ENCODE results near the gene MAN1C1.
A peak's percentile ranks its signal among the peaks of the same experiment; 100 is the strongest.

The MAN1C1 gene

GRCh38 chr1:25817840-25818501, 201.4 kb downstream of the MAN1C1 start:
- TF ChIP-seq CREB1 (IDR thresholded peaks at IDR 0.05; ENCODE audit: low read depth) (no peak), YY1 (IDR thresholded peaks at IDR 0.05; ENCODE audit: low read depth) (no peak), TAF1 (IDR thresholded peaks at IDR 0.05; ENCODE audit: low read depth) (no peak)

DNA sequence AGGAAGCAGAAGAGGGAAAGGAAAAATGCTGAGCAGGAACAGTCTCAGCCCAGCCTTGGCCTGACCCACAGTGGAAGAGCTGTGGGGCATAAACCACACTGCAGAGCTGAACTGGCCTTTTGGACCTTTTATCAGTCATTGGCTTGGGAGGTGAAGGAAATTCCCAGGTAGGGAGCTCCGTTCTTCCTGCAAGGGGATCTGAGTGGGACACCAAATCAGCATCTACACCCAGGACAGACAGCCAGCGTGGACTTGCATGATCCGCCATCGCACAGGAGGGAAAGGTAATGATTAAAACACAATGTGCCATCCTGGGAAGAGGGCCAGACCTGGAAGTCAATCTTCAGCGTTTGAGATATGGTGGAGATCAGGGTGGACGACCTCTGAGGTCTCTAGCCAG, 202.0 kb downstream of the MAN1C1 start:
- TF ChIP-seq REST (IDR thresholded peaks at IDR 0.05; ENCODE audit: low read depth) (no peak), FOXM1 (IDR thresholded peaks at IDR 0.05; ENCODE audit: borderline replicate concordance, low read depth) (no peak), TCF12 (IDR thresholded peaks at IDR 0.05; ENCODE audit: low read depth) (no peak), CREB1 (IDR thresholded peaks at IDR 0.05; ENCODE audit: low read depth) (no peak), TAF1 (IDR thresholded peaks at IDR 0.05; ENCODE audit: low read depth) (no peak), YY1 (IDR thresholded peaks at IDR 0.05; ENCODE audit: low read depth) (no peak), EP300 (IDR thresholded peaks at IDR 0.05; ENCODE audit: borderline replicate concordance) (no peak), EGR1 (IDR thresholded peaks at IDR 0.05) (no peak), RAD21 (IDR thresholded peaks at IDR 0.05; ENCODE audit: low read depth) (no peak), MAX (IDR thresholded peaks at IDR 0.05) (no peak), ZBTB7A (IDR thresholded peaks at IDR 0.05; ENCODE audit: low read depth) (no peak), NFIC (IDR thresholded peaks at IDR 0.05) (no peak), USF1 (IDR thresholded peaks at IDR 0.05) (no peak), CEBPB (IDR thresholded peaks at IDR 0.05) (no peak), TEAD4 (IDR thresholded peaks at IDR 0.05) (no peak)

DNA sequence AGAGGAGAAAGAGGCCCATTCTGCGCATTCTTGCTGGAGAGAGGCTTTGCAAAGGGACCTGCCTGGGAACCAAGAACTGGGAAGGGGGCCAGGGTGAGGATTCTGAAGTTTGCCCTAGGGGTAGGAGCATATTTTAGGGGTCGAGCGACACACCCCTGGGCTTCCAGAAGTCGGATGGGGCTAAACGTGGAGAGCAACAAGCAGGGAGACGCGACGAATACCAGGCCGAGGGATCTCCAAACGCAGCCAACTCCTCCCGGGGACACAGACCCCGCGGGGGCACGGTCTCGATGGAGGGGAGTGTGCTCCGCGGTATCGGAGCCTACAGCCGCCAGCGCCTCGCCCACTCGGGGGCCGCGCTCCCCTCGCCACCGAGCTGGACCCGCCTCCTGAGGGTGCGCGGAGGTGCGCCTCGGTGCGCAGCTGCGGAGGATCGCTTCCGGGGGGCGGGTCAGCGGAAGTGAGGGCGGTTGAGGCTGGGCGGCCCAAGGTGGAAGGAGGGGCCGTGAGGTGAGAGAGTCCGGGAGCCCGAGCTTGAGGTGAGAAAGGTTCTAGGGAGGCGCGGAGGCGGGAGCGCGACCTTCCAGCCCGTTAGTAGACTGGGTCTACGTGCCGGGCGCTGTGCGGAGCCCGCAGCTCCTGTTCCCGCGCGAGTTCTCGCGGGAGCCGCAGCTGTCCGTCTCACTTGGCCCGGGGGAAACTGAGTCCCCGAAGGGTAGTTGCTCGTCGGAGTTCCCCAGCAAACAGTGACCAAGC, 203.1 kb downstream of the MAN1C1 start, which contains the start of gene MTFR1L:
Gene MTFR1L, plus strand, starts transcription at position 464 of the 756 bp plus-strand sequence. CDS start 3,151 bp downstream, outside the sequence.
- TF ChIP-seq EGR1 (IDR thresholded peaks at IDR 0.05): peak; percentile 69
- TF ChIP-seq TEAD4 (IDR thresholded peaks at IDR 0.05): no peak; the same call in 1 of the 2 replicates
- no peak for TF ChIP-seq FOXM1 (IDR thresholded peaks at IDR 0.05; ENCODE audit: borderline replicate concordance, low read depth)
- no peak for TF ChIP-seq CEBPB (IDR thresholded peaks at IDR 0.05)
- TF ChIP-seq MAX (IDR thresholded peaks at IDR 0.05): peak; percentile 73
- TF ChIP-seq TAF1 (IDR thresholded peaks at IDR 0.05; ENCODE audit: low read depth): peak; percentile 81
- TF ChIP-seq ZBTB7A (IDR thresholded peaks at IDR 0.05; ENCODE audit: low read depth): peak; percentile 81
- 0 out of 2 replicates have a peak, but pooled peaks have one; percentile 23 for TF ChIP-seq USF1 (IDR thresholded peaks at IDR 0.05)
- TF ChIP-seq NFIC (IDR thresholded peaks at IDR 0.05): no peak
- no peak for TF ChIP-seq YY1 (IDR thresholded peaks at IDR 0.05; ENCODE audit: low read depth)
- no peak for TF ChIP-seq CREB1 (IDR thresholded peaks at IDR 0.05; ENCODE audit: low read depth)
- TF ChIP-seq EP300 (IDR thresholded peaks at IDR 0.05; ENCODE audit: borderline replicate concordance): no peak
- no peak for TF ChIP-seq REST (IDR thresholded peaks at IDR 0.05; ENCODE audit: low read depth)
- no peak for TF ChIP-seq RAD21 (IDR thresholded peaks at IDR 0.05; ENCODE audit: low read depth)
- TF ChIP-seq TCF12 (IDR thresholded peaks at IDR 0.05; ENCODE audit: low read depth): peak; percentile 73

GRCh38 chr1:25820247-25821111, 203.9 kb downstream of the MAN1C1 start:
- no peak for TF ChIP-seq NFIC (IDR thresholded peaks at IDR 0.05)
- no peak for TF ChIP-seq TCF12 (IDR thresholded peaks at IDR 0.05; ENCODE audit: low read depth)
- TF ChIP-seq CEBPB (IDR thresholded peaks at IDR 0.05): no peak
- TF ChIP-seq REST (IDR thresholded peaks at IDR 0.05; ENCODE audit: low read depth): no peak
- TF ChIP-seq EGR1 (IDR thresholded peaks at IDR 0.05): no peak
- no peak for TF ChIP-seq YY1 (IDR thresholded peaks at IDR 0.05; ENCODE audit: low read depth)
- no peak for TF ChIP-seq RAD21 (IDR thresholded peaks at IDR 0.05; ENCODE audit: low read depth)
- no peak for TF ChIP-seq FOXM1 (IDR thresholded peaks at IDR 0.05; ENCODE audit: borderline replicate concordance, low read depth)
- TF ChIP-seq ZBTB7A (IDR thresholded peaks at IDR 0.05; ENCODE audit: low read depth): peak; percentile 30; the same call in 1 of the 2 replicates
- TF ChIP-seq TEAD4 (IDR thresholded peaks at IDR 0.05): no peak
- peak; percentile 4; the same call in 1 of the 2 replicates for TF ChIP-seq TAF1 (IDR thresholded peaks at IDR 0.05; ENCODE audit: low read depth)
- TF ChIP-seq MAX (IDR thresholded peaks at IDR 0.05): 0 out of 2 replicates have a peak, but pooled peaks have one; percentile 25
